Measurements from ENCODE around the gene NFILZ. TPM values are rescaled to one million over a fixed set of nuclear protein-coding genes. Genes with fewer than 3 reads are reported as not detected.

Gene NFILZ
- total RNA-seq, 1 donor from 2014 or later = not detected

DNA sequence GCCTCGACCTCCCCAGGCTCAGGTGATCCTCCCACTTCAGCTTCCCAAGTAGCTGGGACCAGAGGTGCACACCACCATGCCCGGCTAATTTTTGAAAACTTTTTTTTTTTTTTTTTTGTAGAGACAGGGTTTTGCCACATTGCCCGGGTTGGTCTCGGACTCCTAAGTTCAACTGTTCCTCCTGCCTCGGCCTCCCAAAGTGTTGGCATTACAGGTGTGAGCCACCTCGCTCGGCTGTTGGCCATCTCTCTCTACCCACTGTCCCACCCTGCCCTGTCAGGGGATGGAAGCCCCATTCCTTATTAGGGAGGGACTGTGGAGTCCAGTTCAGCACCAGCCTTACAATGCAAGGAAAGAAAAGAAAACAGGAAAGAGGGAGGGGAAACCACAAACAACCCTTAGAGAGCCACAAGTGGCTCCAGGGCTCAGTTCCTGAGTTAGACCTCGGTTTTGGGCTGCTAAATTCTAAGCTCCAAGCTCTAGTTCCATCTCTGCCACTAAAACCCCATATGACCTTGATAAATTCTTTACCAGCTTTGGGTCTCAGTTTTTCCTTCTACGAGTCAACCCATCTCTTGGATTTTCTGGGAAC is 36.5 kb downstream of the NFILZ start:
- no peak for ATAC-seq
- intact Hi-C loops (cut with DNase I) = no loop called here
- DNase-seq (ENCODE audit: low spot score) = no peak

DNA sequence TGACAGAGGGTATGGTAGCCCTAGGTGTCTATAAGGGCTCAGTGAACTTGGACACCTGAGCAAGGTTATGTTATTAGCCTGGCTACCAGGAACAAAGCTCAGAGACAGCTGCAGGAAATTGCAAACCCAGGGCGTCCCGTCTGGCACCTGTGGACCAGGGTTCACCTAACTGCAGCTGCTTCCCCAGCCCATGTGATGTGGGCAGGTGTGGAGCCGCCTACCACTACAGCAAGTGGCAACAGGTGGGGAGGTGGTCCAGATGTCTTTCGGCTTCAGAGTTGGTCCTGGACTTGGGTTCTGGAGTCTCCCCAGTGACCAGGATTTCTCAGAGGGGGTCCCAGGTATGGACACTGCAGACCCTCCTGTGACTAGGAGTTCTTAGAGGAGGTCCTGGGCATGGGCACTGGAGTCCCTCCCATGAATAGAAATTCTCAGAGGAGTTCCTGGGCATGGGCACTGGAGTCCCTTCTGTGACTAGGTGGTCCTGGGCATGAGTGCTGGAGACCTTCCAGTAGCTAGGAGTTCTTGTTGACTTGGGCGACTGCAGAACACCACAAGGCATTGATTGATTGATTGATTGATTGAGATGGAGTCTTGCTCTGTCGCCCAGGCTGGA is 43.0 kb downstream of the NFILZ start:
- ATAC-seq (no peak), DNase-seq (ENCODE audit: low spot score) (no peak)
- intact Hi-C loops (cut with DNase I) = no loop called here

DNA sequence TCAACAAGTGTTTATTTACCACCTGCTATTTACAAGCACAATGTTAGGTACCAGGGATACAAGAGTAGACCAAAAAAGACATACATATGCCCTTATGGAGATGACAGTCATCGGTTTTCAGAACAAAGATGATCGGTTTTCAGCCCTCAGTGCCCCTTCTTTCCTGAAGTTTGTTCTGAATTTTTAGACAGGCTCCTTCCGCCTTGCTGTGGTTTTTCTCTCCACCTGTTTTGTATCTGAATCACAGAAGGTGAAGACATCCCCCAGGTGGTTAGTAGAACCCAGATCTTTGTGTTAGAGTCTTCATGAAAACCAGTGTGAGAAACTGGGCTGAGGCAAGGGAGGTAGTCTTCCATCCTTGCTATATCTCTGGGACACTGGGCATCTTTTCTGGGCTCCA is 44.6 kb downstream of the NFILZ start:
- ATAC-seq (no peak), DNase-seq (ENCODE audit: low spot score) (no peak)
- intact Hi-C loops (cut with DNase I) = no loop called here

DNA sequence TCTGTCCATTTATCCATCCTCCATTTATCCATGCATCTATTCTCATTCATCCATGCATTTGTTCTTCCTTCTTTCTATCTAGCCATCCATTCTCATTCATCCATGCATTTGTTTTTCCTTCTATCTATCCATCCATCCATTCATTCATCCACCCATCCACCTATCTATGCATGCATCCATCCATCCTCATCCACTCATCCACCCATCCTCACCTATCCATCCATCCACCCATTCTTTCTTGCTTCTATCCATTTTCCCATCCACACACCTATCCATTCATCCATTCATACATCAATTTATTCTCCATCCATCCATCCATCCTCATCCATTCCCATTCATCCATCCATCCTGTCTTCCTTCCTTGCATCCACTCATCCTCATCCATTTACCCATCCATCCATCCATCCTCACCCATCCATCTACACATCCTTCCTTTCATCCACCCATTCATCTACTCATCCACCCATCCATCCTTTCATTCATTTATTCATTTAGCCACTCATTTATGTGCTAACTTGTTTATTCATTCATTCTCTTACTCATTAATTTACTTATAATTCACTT is 47.9 kb downstream of the NFILZ start:
- intact Hi-C loops (cut with DNase I) = no loop called here
- DNase-seq (ENCODE audit: low spot score) = no peak
- no peak for ATAC-seq

Other genes with a start within 250 kb of the NFILZ start
- gene RAB11B, start 240.3 kb upstream of the NFILZ start, total RNA-seq = 91.6 TPM
- gene MARCHF2, start 217.3 kb upstream of the NFILZ start, total RNA-seq = 44.7 TPM
- gene HNRNPM, start 185.7 kb upstream of the NFILZ start, total RNA-seq = 154 TPM
- gene PRAM1, start 128.0 kb upstream of the NFILZ start, total RNA-seq = 8.8 TPM
- gene ZNF414, start 116.5 kb upstream of the NFILZ start, total RNA-seq = 22.2 TPM
- gene MYO1F, start 53.2 kb upstream of the NFILZ start, total RNA-seq = 60.9 TPM
- gene ADAMTS10, start 19.9 kb upstream of the NFILZ start, total RNA-seq = 60.1 TPM
- gene ACTL9, start 68.2 kb downstream of the NFILZ start, total RNA-seq = not detected
- not detected for gene OR2Z1, start 91.0 kb downstream of the NFILZ start, total RNA-seq
- gene ZNF558, start 201.7 kb downstream of the NFILZ start, total RNA-seq = 35.0 TPM
- not detected for gene MBD3L1, start 201.7 kb downstream of the NFILZ start, total RNA-seq

Data from sciatic nerve (tissue), 2 donors.